Peyer's patch (tissue), 4 donors: ENCODE measurements around the gene RBM4B.

Experiments
- CTCF ChIP-seq, 6 experiments: fragments of 450-650 bp in 4 of 6; fragments of 200-600 bp in 2 of 6; sonication (generic) in 1 of 6; IDR thresholded peaks; one replicate each; pipeline ENCODE4 v1.5.1; 2017 to 2019; ENCODE audit warnings: antibody characterized with exemption in 6 of 6, mild to moderate bottlenecking in 3 of 6, moderate library complexity in 1 of 6
- POLR2A ChIP-seq, 2 donors: fragments of 450-650 bp; IDR thresholded peaks; one replicate each; pipeline ENCODE4 v1.5.1; 2017; ENCODE audit warnings: antibody characterized with exemption in 2 of 2, mild to moderate bottlenecking in 2 of 2, moderate library complexity in 2 of 2

DNA sequence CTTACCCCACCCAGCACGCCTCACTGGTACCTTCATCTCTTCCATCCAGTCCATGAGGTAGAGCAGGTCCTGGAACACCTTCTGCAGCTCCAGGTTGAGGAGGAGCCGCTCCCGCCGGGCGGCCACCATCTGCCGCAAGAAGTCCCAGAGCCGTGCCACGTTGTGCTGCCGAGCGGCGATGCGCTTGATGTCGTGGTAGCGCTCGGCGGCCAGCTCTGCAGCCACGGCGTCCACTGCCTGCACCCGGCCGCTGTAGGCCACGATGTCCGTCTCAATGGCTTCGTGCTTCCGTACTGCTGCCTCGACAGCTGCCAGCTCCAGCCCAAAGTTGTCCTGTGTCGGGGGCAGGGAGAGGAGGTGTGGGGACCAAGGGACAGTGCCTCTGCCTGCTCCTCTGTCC is 29.8 kb upstream of the RBM4B start:
- TF ChIP-seq CTCF (IDR thresholded peaks at IDR 0.05) (no peak), POLR2A (IDR thresholded peaks at IDR 0.05) (no peak)
